Smooth muscle cell (in vitro differentiated cells): ENCODE results near the gene TCEAL5. TPM values are rescaled to one million over a fixed set of nuclear protein-coding genes. Genes with fewer than 3 reads are reported as not detected.
"Not testable (repeated sequence)": the region's sequence is repeated elsewhere in the genome, so short reads cannot be mapped to it uniquely, and the experiment has no call there.

Experiments
- DNase-seq: peaks from one replicate; lab custom pipeline; 2025; ENCODE audit not compliant: unreplicated experiment; lab: John Stamatoyannopoulos, UW
- H2AFZ ChIP-seq: fragments of 200-600 bp; sonication (generic); 2 replicates; pipeline ENCODE4 v1.6.0; 2016; ENCODE audit warnings: antibody characterized with exemption, low read depth, mild to moderate bottlenecking
- H3F3A ChIP-seq: fragments of 200-600 bp; sonication (generic); 2 replicates; pipeline ENCODE4 v1.6.0; 2017; ENCODE audit warnings: antibody characterized with exemption, low read depth
- H3K27ac ChIP-seq: fragments of 200-600 bp; sonication (generic); 2 replicates; pipeline ENCODE4 v1.5.1; 2016; ENCODE audit warnings: low read depth, mild to moderate bottlenecking
- H3K27me3 ChIP-seq: fragments of 200-600 bp; sonication (generic); 2 replicates; pipeline ENCODE4 v1.6.1; 2016; ENCODE audit warnings: low read depth, mild to moderate bottlenecking
- H3K36me3 ChIP-seq: fragments of 200-600 bp; sonication (generic); 2 replicates; pipeline ENCODE4 v1.5.1; 2016; ENCODE audit warnings: low read depth
- H3K4me1 ChIP-seq: fragments of 200-600 bp; sonication (generic); 2 replicates; pipeline ENCODE4 v1.5.1; 2016; ENCODE audit warnings: low read depth
- H3K4me2 ChIP-seq: fragments of 200-600 bp; sonication (generic); 2 replicates; pipeline ENCODE4 v1.6.0; 2016; ENCODE audit warnings: mild to moderate bottlenecking
- H3K4me3 ChIP-seq: fragments of 200-600 bp; sonication (generic); 2 replicates; pipeline ENCODE4 v1.5.1; 2016; ENCODE audit warnings: mild to moderate bottlenecking
- H3K79me2 ChIP-seq: fragments of 200-600 bp; sonication (generic); 2 replicates; pipeline ENCODE4 v1.6.0; 2016; ENCODE audit warnings: low read depth, mild to moderate bottlenecking
- H3K9ac ChIP-seq: fragments of 200-600 bp; sonication (generic); 2 replicates; pipeline ENCODE4 v1.6.0; 2016; ENCODE audit warnings: low read depth
- H3K9me3 ChIP-seq: fragments of 200-600 bp; sonication (generic); replicated peaks from 2 replicates; pipeline ENCODE4 v1.5.1; 2016; ENCODE audit warnings: low read depth
- H4K20me1 ChIP-seq: fragments of 200-600 bp; sonication (generic); 2 replicates; pipeline ENCODE4 v1.6.0; 2016; ENCODE audit warnings: low read depth
- CTCF ChIP-seq: fragments of 200-600 bp; sonication (generic); IDR thresholded peaks from 2 replicates; pipeline ENCODE4 v1.5.1; 2017; ENCODE audit warnings: borderline replicate concordance, mild to moderate bottlenecking, antibody characterized with exemption; ENCODE audit not compliant: insufficient read depth, poor library complexity, severe bottlenecking
- WGBS: methylation state at CpG from one replicate; pipeline ENCODE4 v1.1.7; 2016; ENCODE audit warnings: low lambda C conversion rate; 5-methylcytosine and 5-hydroxymethylcytosine counted together
- polyA plus RNA-seq: library from polyadenylated mRNA; unstranded; fragments of >200 nt; fragmentation: Nextera tagmentation; extraction: Ambion mirVana; gene quantifications from 2 replicates; pipeline ENCODE4 v1.2.1, GENCODE V29; 2016
- total RNA-seq: library from RNA; depleted of rRNA; stranded (reverse); fragments of >200 nt; gene quantifications from 2 replicates; pipeline ENCODE4 v1.2.3, GENCODE V29; 2014

TCEAL5 gene
- total and polyA plus RNA-seq, 2 experiments from 2014 or later, result not detected

DNA sequence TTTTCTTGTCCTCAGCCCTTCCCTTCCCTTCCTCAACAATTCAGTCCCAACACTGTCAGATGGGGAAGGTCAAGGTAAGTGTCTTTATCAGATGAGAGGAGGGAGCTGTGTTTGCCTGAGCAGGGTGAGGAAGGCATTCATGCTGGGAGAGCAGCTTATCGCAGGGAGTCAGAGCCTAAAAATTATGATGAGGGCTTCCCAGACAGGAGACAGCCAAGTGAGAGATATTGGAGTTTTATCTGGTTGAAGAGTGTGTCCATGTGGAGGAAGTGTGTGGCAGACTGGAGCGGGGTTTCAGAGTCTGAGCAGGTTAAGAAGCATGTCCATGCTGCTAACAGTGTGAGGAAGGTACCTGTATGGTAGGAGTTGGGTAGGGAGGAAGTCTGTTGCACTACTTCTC lies 43.3 kb downstream of the TCEAL5 start:
- 72% methylated on average over 2 of the region's 2 CpGs for WGBS

DNA sequence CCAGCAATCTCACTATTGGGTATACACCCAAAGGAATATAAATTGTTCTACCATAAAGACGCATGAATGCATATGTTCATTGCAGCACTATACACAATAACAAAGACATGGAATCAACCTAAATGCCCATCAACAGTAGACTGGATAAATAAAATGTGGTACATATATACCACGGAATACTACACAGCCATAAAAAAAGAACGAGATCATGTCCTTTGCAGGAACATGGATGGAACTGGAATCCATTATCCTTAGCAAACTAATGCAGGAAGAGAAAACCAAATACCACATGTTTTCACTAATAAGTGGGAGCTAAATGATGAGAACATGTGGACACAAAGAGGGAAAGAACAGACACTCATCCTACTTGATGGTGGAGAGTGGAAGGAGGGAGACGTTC lies 50.6 kb downstream of the TCEAL5 start:
- not testable (repeated sequence) for H3K27ac ChIP-seq, H4K20me1 ChIP-seq, DNase-seq, H3K9ac ChIP-seq, H3K9me3 ChIP-seq, H3F3A ChIP-seq, H2AFZ ChIP-seq, H3K4me1 ChIP-seq, H3K4me2 ChIP-seq, H3K4me3 ChIP-seq, H3K27me3 ChIP-seq, H3K79me2 ChIP-seq, H3K36me3 ChIP-seq
- 86% methylated on average over 4 of the region's 4 CpGs for WGBS

More for the DNA sequence above, 43.3 kb downstream of the TCEAL5 start:
- H3K4me3 ChIP-seq, result no peak overlapping the region
- no peak for TF ChIP-seq CTCF
- no peaks in the 10 kb centered on the region for H3K36me3 ChIP-seq
- no peak overlapping the region for H3K4me2 ChIP-seq
- no peak overlapping the region for H3K27ac ChIP-seq
- H3K79me2 ChIP-seq, result no peaks in the 10 kb centered on the region
- H3K27me3 ChIP-seq, result no peaks in the 10 kb centered on the region
- no peak for DNase-seq
- no peaks in the 10 kb centered on the region for H4K20me1 ChIP-seq
- H3F3A ChIP-seq, result no peaks in the 10 kb centered on the region
- no peak overlapping the region for H2AFZ ChIP-seq
- H3K9ac ChIP-seq, result no peak overlapping the region
- H3K9me3 ChIP-seq, result no peaks in the 10 kb centered on the region
- H3K4me1 ChIP-seq, result no peaks in the 10 kb centered on the region

Other genes with a start within 250 kb of the TCEAL5 start
- 3.2 and 11.1 TPM in 2 replicates for gene BEX1, start 212.6 kb downstream of the TCEAL5 start, total RNA-seq
- 4.1 and 5.1 TPM in 2 replicates for gene BEX1, start 212.6 kb downstream of the TCEAL5 start, polyA plus RNA-seq
- not detected in 2 replicates for gene NXF3, start 183.6 kb downstream of the TCEAL5 start, total RNA-seq
- not detected in 2 replicates for gene NXF3, start 183.6 kb downstream of the TCEAL5 start, polyA plus RNA-seq
- 48.7 and 50.3 TPM in 2 replicates for gene BEX4, start 61.6 kb downstream of the TCEAL5 start, total RNA-seq
- 89.9 and 107 TPM in 2 replicates for gene BEX4, start 61.6 kb downstream of the TCEAL5 start, polyA plus RNA-seq
- 157 and 187 TPM in 2 replicates for gene TCEAL8, start 21.6 kb downstream of the TCEAL5 start, total RNA-seq
- 113 and 140 TPM in 2 replicates for gene TCEAL8, start 21.6 kb downstream of the TCEAL5 start, polyA plus RNA-seq
- gene BEX2, start 34.2 kb upstream of the TCEAL5 start, total RNA-seq, result 4.7 and 6.6 TPM in 2 replicates
- gene BEX2, start 34.2 kb upstream of the TCEAL5 start, polyA plus RNA-seq, result 3.6 and 6.3 TPM in 2 replicates
- 19.7 and 32.1 TPM in 2 replicates for gene TCEAL7, start 53.5 kb upstream of the TCEAL5 start, total RNA-seq
- 13.8 and 21.4 TPM in 2 replicates for gene TCEAL7, start 53.5 kb upstream of the TCEAL5 start, polyA plus RNA-seq
- 255 and 302 TPM in 2 replicates for gene TCEAL9, start 79.8 kb upstream of the TCEAL5 start, total RNA-seq
- gene TCEAL9, start 79.8 kb upstream of the TCEAL5 start, polyA plus RNA-seq, result 232 and 267 TPM in 2 replicates
- gene BEX3, start 99.8 kb upstream of the TCEAL5 start, total RNA-seq, result 234 and 259 TPM in 2 replicates
- 445 and 554 TPM in 2 replicates for gene BEX3, start 99.8 kb upstream of the TCEAL5 start, polyA plus RNA-seq
- 0.13 and 0.49 TPM in 2 replicates for gene RAB40A, start 242.7 kb upstream of the TCEAL5 start, total RNA-seq
- gene RAB40A, start 242.7 kb upstream of the TCEAL5 start, polyA plus RNA-seq, result 0.63 and 0.85 TPM in 2 replicates